NB4 (cell line): Measurements from ENCODE around the gene MAGIX.

Experiments used
- DNase-seq: peaks from one replicate; pipeline ENCODE4 v3.0.0; 2010; ENCODE audit warnings: low read depth
- H3K4me3 ChIP-seq: one replicate; pipeline ENCODE4 v1.5.1; 2011; ENCODE audit warnings: mild to moderate bottlenecking, low read depth, low read length, moderate library complexity
- CTCF ChIP-seq: IDR thresholded peaks from one replicate; pipeline ENCODE4 v1.5.1; 2012; ENCODE audit warnings: low read depth, low read length
- MAX ChIP-seq: IDR thresholded peaks from 2 replicates; pipeline ENCODE4 v1.6.1; 2011; ENCODE audit warnings: low read depth, low read length
- MYC ChIP-seq: IDR thresholded peaks from 2 replicates; pipeline ENCODE4 v1.6.1; 2011; ENCODE audit warnings: low read depth, low read length
- POLR2A ChIP-seq: IDR thresholded peaks from 2 replicates; pipeline ENCODE4 v1.6.1; 2011; ENCODE audit warnings: mild to moderate bottlenecking; ENCODE audit not compliant: insufficient read length; ENCODE audit errors: extremely low read depth

MAGIX gene

GRCh38 chrX:49205443-49205842 lies 42.9 kb downstream of the MAGIX start:
- H3K4me3 ChIP-seq: no peak overlapping the region
- DNase-seq: no peak

GRCh38 chrX:49206543-49206942 lies 44.0 kb downstream of the MAGIX start:
- no peak overlapping the region for H3K4me3 ChIP-seq
- no peak for DNase-seq
- no peak for TF ChIP-seq MYC
- no peak for TF ChIP-seq POLR2A
- TF ChIP-seq MAX: no peak
- no peak for TF ChIP-seq CTCF

More at GRCh38 chrX:49205443-49205842, 42.9 kb downstream of the MAGIX start:
- TF ChIP-seq POLR2A (no peak), MYC (no peak), CTCF (no peak), MAX (no peak)

GRCh38 chrX:49208399-49208798 lies 45.8 kb downstream of the MAGIX start:
- TF ChIP-seq POLR2A: no peak
- TF ChIP-seq CTCF: no peak
- no peak for TF ChIP-seq MAX
- TF ChIP-seq MYC: no peak
- DNase-seq: no peak
- no peak overlapping the region for H3K4me3 ChIP-seq

GRCh38 chrX:49209434-49210251 lies 47.1 kb downstream of the MAGIX start:
- TF ChIP-seq MAX (no peak), POLR2A (no peak), MYC (no peak), CTCF (no peak)
- no peak overlapping the region for H3K4me3 ChIP-seq
- DNase-seq: peak; percentile 20

GRCh38 chrX:49210406-49210805 lies 47.8 kb downstream of the MAGIX start:
- H3K4me3 ChIP-seq: no peak overlapping the region
- TF ChIP-seq MAX (no peak), POLR2A (no peak), CTCF (no peak), MYC (no peak)
- no peak for DNase-seq
